ENCODE data around the gene DDX49.

The DDX49 gene

GRCh38 chr19:18920400-18920799, 885 bp downstream of the DDX49 start:
- no peak for DNase-seq (ENCODE audit: extremely low spot score)
- ChIA-PET CTCF (no interaction called here), POLR2A (interaction anchor here (0.6 kb wide), 1 partner anchor 167 kb away, joined by 3 read pairs; no protein-coding TSS in a partner anchor)
- TF ChIP-seq ARNT (IDR thresholded peaks at IDR 0.05) (no peak), LEF1 (IDR thresholded peaks at IDR 0.05; ENCODE audit: borderline replicate concordance) (no peak), FOXA1 (IDR thresholded peaks at IDR 0.05) (no peak), CTBP1 (IDR thresholded peaks at IDR 0.05; ENCODE audit: borderline replicate concordance) (no peak), L3MBTL2 (conservative IDR thresholded peaks at IDR 0.05) (no peak), HDGF (IDR thresholded peaks at IDR 0.05; ENCODE audit: borderline replicate concordance) (no peak), ZNF384 (IDR thresholded peaks at IDR 0.05) (no peak), NFRKB (IDR thresholded peaks at IDR 0.05) (no peak), PKNOX1 (IDR thresholded peaks at IDR 0.05) (no peak), SP1 (IDR thresholded peaks at IDR 0.05) (no peak), BHLHE40 (IDR thresholded peaks at IDR 0.05; ENCODE audit: borderline replicate concordance) (no peak), ELF4 (IDR thresholded peaks at IDR 0.05) (no peak), FOXM1 (IDR thresholded peaks at IDR 0.05; ENCODE audit: borderline replicate concordance) (no peak), SUZ12 (IDR thresholded peaks at IDR 0.05) (no peak), TARDBP (IDR thresholded peaks at IDR 0.05) (no peak)

GRCh38 chr19:18921593-18921992, 2.1 kb downstream of the DDX49 start:
- no peak for DNase-seq (ENCODE audit: extremely low spot score)
- ChIA-PET CTCF (no interaction called here), POLR2A (no interaction called here)
- TF ChIP-seq TARDBP (IDR thresholded peaks at IDR 0.05) (no peak), HDGF (IDR thresholded peaks at IDR 0.05; ENCODE audit: borderline replicate concordance) (no peak)

- TF ChIP-seq HDGF (IDR thresholded peaks at IDR 0.05; ENCODE audit: borderline replicate concordance) (no peak), FOXK2 (IDR thresholded peaks at IDR 0.05) (no peak), ZNF384 (IDR thresholded peaks at IDR 0.05) (no peak), ARNT (IDR thresholded peaks at IDR 0.05) (no peak), L3MBTL2 (conservative IDR thresholded peaks at IDR 0.05) (no peak), ELF4 (IDR thresholded peaks at IDR 0.05) (no peak), SUZ12 (IDR thresholded peaks at IDR 0.05) (no peak), NFRKB (IDR thresholded peaks at IDR 0.05) (no peak), CTBP1 (IDR thresholded peaks at IDR 0.05; ENCODE audit: borderline replicate concordance) (no peak), FOXM1 (IDR thresholded peaks at IDR 0.05; ENCODE audit: borderline replicate concordance) (no peak), BHLHE40 (IDR thresholded peaks at IDR 0.05; ENCODE audit: borderline replicate concordance) (no peak), FOXA1 (IDR thresholded peaks at IDR 0.05) (no peak), TARDBP (IDR thresholded peaks at IDR 0.05) (no peak), LEF1 (IDR thresholded peaks at IDR 0.05; ENCODE audit: borderline replicate concordance) (no peak), PKNOX1 (IDR thresholded peaks at IDR 0.05) (no peak), SP1 (IDR thresholded peaks at IDR 0.05) (no peak)
- POLR2A ChIA-PET: no interaction called here
- DNase-seq (ENCODE audit: extremely low spot score): no peak
- CTCF ChIA-PET: no interaction called here
These were observed 2.9 kb downstream of the DDX49 start for GRCh38 chr19:18922228-18922985.

GRCh38 chr19:18924684-18925213, 5.2 kb downstream of the DDX49 start:
- CTCF ChIA-PET: interaction anchor here (0.9 kb wide), 1 partner anchor 62 kb away, joined by 5 read pairs; no protein-coding TSS in a partner anchor

GRCh38 chr19:18928018-18928805, 8.7 kb downstream of the DDX49 start:
- no peak for DNase-seq (ENCODE audit: extremely low spot score)
- ChIA-PET CTCF (no interaction called here), POLR2A (interaction anchor here (2.5 kb wide), 1 partner anchor 9 kb away, joined by 8 read pairs; the partner anchor contains the start of genes COPE and DDX49)
- TF ChIP-seq SUZ12 (IDR thresholded peaks at IDR 0.05): no peak
- TF ChIP-seq ARNT (IDR thresholded peaks at IDR 0.05): no peak

More at GRCh38 chr19:18924684-18925213, 5.2 kb downstream of the DDX49 start:
- DNase-seq (ENCODE audit: extremely low spot score): no peak
- POLR2A ChIA-PET: no interaction called here
- TF ChIP-seq HDGF (IDR thresholded peaks at IDR 0.05; ENCODE audit: borderline replicate concordance) (no peak), PKNOX1 (IDR thresholded peaks at IDR 0.05) (no peak), BHLHE40 (IDR thresholded peaks at IDR 0.05; ENCODE audit: borderline replicate concordance) (no peak), FOXK2 (IDR thresholded peaks at IDR 0.05) (no peak), ARNT (IDR thresholded peaks at IDR 0.05) (no peak), SUZ12 (IDR thresholded peaks at IDR 0.05) (no peak)

- POLR2A ChIA-PET: interaction anchor here (2.5 kb wide), 1 partner anchor 10 kb away, joined by 8 read pairs; the partner anchor contains the start of genes COPE and DDX49
- TF ChIP-seq L3MBTL2 (conservative IDR thresholded peaks at IDR 0.05): no peak
- TF ChIP-seq FOXK2 (IDR thresholded peaks at IDR 0.05): no peak
- TF ChIP-seq LEF1 (IDR thresholded peaks at IDR 0.05; ENCODE audit: borderline replicate concordance): no peak
- TF ChIP-seq ZNF384 (IDR thresholded peaks at IDR 0.05): no peak
- no peak for TF ChIP-seq TARDBP (IDR thresholded peaks at IDR 0.05)
- TF ChIP-seq SP1 (IDR thresholded peaks at IDR 0.05): no peak
- TF ChIP-seq ARNT (IDR thresholded peaks at IDR 0.05): no peak
- no peak for TF ChIP-seq BHLHE40 (IDR thresholded peaks at IDR 0.05; ENCODE audit: borderline replicate concordance)
- no peak for TF ChIP-seq SUZ12 (IDR thresholded peaks at IDR 0.05)
- no peak for TF ChIP-seq PKNOX1 (IDR thresholded peaks at IDR 0.05)
- no peak for TF ChIP-seq CTBP1 (IDR thresholded peaks at IDR 0.05; ENCODE audit: borderline replicate concordance)
- no peak for TF ChIP-seq NFRKB (IDR thresholded peaks at IDR 0.05)
- CTCF ChIA-PET: interaction anchor here (0.6 to 1.3 kb wide), 2 partner anchors 10 to 98 kb away, joined by 3 to 5 read pairs; partner anchors contain the start of genes COPE, DDX49 and UPF1
- DNase-seq (ENCODE audit: extremely low spot score): no peak
These were observed 9.8 kb downstream of the DDX49 start for GRCh38 chr19:18929311-18929710.

Measured in HEK293T (cell line).